Measurements from ENCODE around the gene SLC18B1.

DNA sequence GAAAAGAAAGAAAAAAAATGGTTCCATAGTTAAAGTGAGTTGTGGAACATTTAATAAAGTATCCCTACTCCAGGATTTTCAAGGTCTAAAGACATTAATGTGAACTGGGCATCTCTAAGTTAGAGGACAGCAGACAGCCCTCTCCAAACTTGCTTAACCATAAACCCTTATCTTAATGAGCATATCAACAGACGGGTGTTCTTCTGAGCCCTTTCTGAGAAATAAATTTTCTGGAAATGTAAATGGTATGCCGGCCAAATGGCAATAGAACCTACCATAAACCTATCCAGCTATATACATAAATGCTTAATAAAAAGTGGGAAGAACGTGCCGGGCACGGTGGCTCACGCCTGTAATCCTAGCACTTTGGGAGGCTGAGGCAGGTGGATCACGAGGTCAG lies 12.5 kb downstream of the SLC18B1 start:
- TF ChIP-seq, protein P1, sequence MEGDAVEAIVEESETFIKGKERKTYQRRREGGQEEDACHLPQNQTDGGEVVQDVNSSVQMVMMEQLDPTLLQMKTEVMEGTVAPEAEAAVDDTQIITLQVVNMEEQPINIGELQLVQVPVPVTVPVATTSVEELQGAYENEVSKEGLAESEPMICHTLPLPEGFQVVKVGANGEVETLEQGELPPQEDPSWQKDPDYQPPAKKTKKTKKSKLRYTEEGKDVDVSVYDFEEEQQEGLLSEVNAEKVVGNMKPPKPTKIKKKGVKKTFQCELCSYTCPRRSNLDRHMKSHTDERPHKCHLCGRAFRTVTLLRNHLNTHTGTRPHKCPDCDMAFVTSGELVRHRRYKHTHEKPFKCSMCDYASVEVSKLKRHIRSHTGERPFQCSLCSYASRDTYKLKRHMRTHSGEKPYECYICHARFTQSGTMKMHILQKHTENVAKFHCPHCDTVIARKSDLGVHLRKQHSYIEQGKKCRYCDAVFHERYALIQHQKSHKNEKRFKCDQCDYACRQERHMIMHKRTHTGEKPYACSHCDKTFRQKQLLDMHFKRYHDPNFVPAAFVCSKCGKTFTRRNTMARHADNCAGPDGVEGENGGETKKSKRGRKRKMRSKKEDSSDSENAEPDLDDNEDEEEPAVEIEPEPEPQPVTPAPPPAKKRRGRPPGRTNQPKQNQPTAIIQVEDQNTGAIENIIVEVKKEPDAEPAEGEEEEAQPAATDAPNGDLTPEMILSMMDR (IDR thresholded peaks at IDR 0.05): no peak
- no peak for TF ChIP-seq POLR2A (IDR thresholded peaks at IDR 0.05)
